Pulmonary artery endothelial cell (primary cell): Measurements from ENCODE around the gene CYP2A7. TPM values are rescaled to one million over a fixed set of nuclear protein-coding genes. Genes with fewer than 3 reads are reported as not detected.
"Not testable (repeated sequence)": the region's sequence is repeated elsewhere in the genome, so short reads cannot be mapped to it uniquely, and the experiment has no call there.

Source experiments
- DNase-seq: peaks from one replicate; pipeline ENCODE4 v3.0.0-alpha.2; 2011; ENCODE audit warnings: low read depth, low spot score
- total RNA-seq: library from RNA; depleted of rRNA; stranded (reverse); fragments of >200 nt; gene quantifications from 2 replicates; pipeline ENCODE4 v1.2.3, GENCODE V29; 2014

Gene CYP2A7, protein sequence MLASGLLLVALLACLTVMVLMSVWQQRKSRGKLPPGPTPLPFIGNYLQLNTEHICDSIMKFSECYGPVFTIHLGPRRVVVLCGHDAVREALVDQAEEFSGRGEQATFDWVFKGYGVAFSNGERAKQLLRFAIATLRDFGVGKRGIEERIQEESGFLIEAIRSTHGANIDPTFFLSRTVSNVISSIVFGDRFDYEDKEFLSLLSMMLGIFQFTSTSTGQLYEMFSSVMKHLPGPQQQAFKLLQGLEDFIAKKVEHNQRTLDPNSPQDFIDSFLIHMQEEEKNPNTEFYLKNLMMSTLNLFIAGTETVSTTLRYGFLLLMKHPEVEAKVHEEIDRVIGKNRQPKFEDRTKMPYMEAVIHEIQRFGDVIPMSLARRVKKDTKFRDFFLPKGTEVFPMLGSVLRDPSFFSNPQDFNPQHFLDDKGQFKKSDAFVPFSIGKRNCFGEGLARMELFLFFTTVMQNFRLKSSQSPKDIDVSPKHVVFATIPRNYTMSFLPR
- not detected in 2 replicates for total RNA-seq

DNA sequence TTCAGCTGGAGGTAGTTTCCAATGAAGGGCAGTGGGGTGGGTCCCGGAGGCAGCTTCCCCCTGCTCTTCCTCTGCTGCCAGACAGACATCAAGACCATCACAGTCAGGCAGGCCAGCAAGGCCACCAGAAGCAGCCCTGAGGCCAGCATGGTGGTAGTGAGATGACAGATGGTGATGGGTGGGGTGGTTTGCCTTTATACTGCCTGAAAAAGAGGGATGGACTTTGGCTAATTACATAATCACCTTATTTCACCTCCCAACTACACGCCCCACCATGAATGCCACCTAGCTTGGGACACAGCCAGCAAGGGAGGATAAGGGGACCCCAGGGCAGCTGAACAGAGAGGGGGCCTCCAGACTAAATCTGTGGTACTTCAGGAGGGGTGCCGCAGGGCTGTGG, at the start of gene CYP2A7:
TSS of gene CYP2A7 (minus strand) at position 170 of the 400 bp plus-strand sequence. CDS start at position 149, 21 bp downstream.
- not testable (repeated sequence) for DNase-seq

DNA sequence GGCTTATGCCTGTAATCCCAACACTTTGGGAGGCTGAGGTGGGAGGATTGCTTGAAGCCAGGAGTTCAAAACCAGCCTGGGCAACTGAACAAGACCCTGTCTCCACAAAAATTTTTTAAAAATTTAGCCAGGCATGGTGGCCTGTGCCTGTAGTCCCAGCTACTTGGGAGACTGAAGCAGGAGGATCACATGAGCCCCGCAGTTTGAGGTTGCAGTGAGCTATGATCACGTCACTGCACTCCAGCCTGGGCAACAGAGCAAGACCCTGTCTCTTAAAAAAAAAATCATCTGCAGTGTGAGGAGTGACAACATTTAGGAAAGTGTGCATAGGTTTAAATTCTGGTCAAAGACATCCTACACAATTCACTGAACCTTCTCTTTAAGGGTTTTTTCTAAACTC, 48.8 kb upstream of the CYP2A7 start:
- DNase-seq, result not testable (repeated sequence)

- DNase-seq, result not testable (repeated sequence)
Observed at GRCh38 chr19:40929942-40930341, 47.9 kb upstream of the CYP2A7 start.

GRCh38 chr19:40928850-40929249, 46.8 kb upstream of the CYP2A7 start:
- no peak for DNase-seq

DNA sequence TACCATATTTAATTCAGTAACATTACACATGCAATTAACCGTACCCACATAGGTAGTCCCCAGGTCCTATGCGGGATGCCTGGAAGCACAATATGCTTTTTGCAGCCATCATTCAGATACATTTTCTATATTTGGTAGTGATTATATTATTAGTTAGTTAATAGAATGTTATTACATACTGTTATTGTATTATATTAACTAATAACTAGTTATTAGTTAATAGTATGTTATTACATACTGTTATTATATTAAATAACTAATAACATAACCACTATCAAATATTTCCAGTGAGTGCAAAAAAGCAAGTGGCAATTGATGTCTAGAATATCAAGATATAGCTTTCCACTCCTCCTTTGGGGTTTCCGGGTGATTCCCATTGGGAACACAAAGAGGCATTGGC, 45.5 kb upstream of the CYP2A7 start:
- DNase-seq, result no peak

- DNase-seq, result not testable (repeated sequence)
Observed at GRCh38 chr19:40926276-40926675, 44.2 kb upstream of the CYP2A7 start.

GRCh38 chr19:40923934-40924391, 41.9 kb upstream of the CYP2A7 start:
- no peak for DNase-seq

DNA sequence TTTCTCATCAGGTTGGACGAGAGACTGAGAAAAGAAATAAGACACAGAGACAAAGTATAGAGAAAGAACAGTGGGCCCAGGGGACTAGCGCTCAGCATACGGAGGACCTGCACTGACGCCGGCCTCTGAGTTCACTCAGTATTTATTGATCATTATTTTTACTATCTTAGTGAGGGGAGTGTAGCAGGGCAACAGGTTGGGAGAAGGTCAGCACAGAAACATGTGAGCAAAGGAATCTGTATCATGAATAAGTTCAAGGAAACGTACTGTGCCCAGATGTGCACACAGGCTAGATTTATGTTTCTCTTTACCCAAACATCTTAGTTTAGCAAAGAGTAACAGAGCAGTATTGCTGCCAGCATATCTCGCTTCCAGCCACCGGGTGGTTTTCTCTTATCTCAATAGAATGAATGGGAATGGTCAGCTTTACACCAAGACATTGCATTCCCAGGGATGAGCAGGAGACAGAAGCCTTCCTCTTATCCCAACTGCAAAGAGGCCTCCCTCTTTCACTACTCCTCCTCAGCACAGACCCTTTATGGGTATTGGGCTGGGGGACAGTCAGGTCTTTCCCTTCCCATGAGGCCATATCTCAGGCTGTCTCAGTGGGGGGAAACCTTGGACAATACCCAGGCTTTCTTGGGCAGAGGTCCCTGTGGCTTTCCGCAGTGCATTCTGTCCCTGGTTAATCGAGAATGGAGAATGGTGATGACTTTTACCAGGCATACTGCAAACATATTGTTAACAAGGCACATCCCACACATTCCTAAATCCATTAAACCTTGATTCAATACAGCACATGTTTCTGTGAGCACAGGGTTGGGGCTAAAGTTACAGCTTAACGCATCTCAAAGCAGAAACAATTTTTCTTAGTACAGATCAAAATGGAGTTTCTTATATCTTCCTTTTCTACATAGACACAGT, 40.5 kb upstream of the CYP2A7 start:
- not testable (repeated sequence) for DNase-seq

GRCh38 chr19:40921005-40921897, 39.2 kb upstream of the CYP2A7 start:
- no peak for DNase-seq

DNA sequence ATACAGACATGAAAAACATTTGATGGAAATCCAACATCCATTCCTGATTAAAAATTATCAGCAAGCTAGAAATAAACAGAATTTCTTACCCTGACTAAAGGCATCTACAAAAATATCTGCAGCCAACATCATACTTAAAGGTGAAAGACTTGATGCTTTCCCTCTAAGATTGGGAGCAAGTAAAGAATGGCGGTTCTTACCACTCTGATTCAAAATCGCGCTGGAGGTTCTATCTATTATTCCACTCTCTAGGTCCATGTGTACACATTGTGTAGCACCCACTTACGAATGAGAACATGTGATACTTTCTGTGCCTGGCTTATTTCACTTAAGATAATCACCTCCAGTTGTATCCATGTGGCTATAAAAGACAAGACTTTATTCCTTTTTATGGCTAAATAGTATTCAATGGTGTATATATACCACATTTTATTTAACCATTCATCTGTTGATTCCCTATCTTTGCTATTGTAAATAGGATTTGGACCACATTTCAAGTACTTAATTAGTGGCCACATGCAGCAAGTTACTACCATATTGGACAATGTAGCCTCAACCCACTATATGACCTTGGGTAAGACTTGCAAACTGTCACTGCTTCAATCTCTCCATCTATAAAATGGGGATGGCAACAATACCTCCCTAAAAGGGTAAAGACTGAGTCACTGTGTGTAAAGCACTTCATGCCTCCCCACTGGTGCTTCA, 38.4 kb upstream of the CYP2A7 start:
- DNase-seq, result no peak

- not testable (repeated sequence) for DNase-seq
Observed at GRCh38 chr19:40919530-40920299, 37.7 kb upstream of the CYP2A7 start.

DNA sequence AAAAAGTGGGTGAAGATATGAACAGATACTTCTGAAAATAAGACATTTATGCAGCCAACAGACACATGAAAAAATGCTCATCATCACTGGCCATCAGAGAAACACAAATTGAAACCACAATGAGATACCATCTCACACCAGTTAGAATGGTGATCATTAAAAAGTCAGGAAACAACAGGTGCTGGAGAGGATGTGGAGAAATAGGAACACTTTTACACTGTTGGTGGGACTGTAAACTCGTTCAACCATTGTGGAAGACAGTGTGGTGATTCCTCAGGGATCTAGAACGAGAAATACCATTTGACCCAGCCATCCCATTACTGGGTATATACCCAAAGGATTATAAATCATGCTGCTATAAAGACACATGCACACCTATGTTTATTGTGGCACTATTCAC, 36.3 kb upstream of the CYP2A7 start:
- not testable (repeated sequence) for DNase-seq

- DNase-seq, result no peak
Observed at GRCh38 chr19:40908976-40909375, 26.9 kb upstream of the CYP2A7 start.

DNA sequence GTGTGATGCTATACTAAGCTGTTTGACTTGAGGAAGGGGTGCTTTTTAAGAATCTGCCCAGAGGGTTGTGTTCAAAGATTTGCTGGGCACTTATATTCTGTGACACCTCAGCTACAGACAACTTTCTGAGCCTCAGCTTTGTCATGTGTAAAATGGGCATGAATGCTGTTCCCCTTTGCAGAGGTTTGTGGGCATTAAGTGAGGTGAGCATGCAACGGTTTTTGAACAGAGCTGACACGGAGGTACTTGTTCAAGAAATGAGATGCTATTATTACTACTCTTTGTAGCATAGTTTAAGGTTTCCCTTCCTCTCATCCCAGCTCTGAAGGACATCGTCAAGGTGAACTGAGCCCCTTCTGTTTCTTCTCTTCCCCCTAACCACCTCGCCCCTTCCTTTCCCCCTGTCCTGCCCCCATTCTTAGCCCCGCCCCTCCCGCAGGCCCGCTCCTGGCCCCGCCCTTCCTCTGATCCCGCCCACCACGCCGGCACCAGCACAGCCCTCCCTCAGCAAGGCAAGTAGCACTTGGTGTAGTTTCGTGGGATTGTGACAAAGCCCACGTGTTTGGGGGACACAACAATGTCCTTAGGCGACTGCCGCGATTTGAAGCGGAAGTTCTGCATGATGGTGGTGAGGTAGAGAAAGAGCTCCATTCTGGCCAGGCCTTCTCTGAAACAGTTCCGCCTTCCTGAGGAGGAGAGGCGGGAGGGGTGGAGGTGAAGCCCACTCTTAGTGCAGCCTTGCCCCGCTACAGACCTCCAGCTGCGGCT, 26.1 kb upstream of the CYP2A7 start:
- DNase-seq, result no peak

- no peak for DNase-seq
Observed at GRCh38 chr19:40906512-40906911, 24.5 kb upstream of the CYP2A7 start.

GRCh38 chr19:40904673-40905156, 22.7 kb upstream of the CYP2A7 start:
- DNase-seq, result not testable (repeated sequence)

DNA sequence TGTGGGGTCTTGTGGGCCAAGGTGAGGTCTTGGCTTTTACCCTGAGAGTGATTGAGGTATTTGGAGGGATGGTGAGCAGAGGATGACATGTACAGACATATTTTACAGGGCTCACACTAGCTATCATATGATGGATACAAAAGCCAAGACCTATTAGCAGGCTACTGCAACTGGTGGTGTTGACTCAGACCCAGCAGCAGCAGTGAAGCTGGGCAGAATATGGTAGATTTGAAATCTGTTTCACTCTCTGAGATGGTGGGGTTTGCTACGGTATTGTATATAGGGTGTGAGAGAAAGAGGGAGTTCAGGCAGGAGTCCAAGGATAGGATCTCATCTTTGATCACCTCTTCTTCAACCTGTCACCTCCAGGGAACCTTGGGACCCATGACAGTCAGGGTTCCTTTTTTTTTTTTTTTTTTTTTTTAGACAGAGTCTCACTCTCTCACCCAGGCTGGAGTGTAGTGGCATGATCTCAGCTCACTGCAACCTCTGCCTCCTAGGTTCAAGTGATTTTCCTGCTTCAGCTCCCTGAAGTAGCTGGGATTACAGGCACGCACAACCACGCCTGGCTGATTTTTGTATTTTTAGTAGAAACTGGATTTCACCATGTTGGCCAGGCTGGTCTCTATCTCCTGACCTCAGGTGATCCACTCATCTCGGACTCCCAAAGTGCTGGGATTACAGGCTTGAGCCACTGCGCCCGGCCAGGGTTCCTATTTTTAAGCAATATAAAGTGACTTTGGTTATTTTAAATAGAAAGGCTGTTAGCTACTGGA, 20.1 kb upstream of the CYP2A7 start:
- DNase-seq, result not testable (repeated sequence)

GRCh38 chr19:40900521-40900920, 18.5 kb upstream of the CYP2A7 start:
- not testable (repeated sequence) for DNase-seq
